NCI-H2227 (cell line): Measurements from ENCODE around the gene NRAP.
A peak's percentile ranks its signal among the peaks of the same experiment; 100 is the strongest.

Experiments used
- DNase-seq: peaks from one replicate; lab custom pipeline; 2025; ENCODE audit not compliant: unreplicated experiment; lab: John Stamatoyannopoulos, UW

Gene NRAP

DNA sequence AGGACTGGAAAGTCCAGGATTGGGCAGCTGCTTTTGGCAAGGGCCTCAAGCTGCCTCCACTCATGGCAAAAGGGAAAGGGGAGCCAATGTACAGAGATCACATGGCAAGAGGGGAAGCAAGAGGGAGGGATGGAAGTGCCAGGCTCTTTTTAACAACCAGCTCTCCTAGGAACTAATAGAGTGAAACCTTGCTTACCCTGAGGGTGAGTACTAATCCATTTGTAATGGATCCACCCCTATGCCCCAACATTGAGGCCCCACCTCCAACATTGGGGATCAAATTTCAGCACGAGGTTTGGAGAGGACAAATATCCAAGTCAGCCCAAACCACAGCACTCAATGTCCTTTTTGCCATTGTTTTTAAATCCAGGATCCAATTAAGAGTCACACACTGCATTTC lies 98.5 kb downstream of the NRAP start:
- DNase-seq: no peak

DNA sequence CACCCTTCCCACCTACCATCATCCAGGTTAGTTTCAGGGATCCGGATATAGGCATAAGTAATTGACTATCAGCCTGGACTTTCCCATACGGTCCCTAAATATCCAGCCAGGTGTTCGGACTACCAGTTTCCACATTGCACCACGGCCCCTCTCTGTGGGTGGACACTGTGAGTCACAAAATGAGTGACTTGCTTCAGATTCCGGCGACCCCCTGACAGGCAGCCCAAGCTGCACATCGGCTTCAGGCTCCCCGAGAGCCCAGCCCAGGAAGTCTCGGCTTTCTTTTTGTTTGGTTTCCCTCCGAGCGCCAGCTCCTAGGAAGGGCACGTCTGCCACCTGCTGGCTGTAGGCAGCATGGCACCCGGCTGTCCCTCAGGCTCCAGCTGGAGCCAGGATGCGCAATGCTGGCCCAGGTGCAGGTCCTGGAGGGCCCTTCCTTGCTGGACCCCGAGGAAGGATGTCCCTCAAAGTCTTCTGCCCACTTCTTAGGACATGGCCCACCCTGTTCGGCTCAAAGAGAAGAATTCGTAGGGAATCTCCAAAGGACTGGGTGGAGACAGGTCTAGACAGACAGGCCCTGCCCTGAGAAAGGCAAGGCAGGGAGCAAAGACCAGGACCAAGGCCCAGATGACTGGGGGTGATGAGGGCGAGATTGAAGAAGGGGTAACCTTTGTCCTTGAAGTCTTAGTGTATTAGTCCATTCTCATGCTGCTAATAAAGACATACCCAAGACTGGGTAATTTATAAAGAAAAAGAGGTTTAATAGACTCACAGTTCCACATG lies 100.3 kb downstream of the NRAP start:
- DNase-seq: peak; percentile 80

DNA sequence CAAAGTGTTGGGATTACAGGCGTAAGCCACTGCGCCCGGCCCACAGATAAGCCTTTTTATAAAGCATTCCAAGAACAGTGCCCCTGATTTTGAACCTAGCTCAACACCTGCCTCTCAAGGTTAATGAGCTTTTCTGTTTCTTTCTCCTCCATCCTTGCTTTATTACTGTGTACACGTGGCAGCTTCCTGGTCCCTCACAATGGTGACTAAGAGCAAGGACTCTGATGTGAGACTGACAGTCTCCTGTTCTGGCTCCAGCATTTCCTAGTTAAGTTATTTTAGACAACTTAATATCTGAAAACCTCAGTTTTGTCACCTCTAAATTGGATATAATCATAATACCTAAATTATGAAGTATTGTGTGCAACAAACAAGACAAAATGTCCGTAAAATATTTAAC lies 101.1 kb downstream of the NRAP start:
- DNase-seq: no peak

DNA sequence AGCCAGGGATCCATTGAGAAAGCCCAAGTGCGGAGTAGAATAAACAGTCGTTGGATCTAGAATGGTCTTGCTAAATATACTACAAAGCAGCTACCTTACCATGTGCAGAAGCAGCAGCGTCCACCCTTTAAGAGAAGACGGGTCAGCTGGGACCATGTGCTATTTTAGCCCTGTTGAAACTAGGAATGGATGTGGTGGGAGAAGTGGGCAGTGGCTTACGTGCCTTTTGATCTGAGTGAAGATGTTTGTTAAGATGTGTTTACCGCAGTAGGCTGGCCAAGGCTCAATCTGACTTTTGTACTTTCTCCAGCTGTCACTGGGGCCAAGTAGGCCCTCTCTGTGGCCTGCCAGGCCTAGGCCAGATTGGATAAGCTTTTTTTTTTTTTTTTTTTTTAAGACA lies 101.8 kb downstream of the NRAP start:
- no peak for DNase-seq

DNA sequence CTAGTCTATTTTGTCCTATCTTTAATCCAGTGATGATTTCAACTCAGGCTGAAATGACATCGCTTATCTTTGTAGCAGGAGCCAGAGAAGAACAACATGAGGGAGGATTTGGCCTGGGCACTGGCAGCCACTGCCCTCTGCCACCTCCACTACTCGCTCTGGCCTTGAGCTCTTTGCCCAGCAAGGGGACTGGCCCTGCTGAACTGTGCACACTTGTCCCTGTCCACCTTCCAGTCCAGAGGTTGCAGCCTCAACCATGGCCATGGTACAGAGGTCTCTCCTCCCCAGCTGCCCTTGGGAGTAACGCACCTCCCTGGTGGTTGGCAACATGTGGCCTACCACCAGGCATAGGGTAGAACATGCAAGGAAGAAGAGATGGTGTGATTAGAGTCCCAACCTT lies 102.6 kb downstream of the NRAP start:
- no peak for DNase-seq

GRCh38 chr10:113560071-113560470 lies 103.8 kb downstream of the NRAP start:
- DNase-seq: no peak

DNA sequence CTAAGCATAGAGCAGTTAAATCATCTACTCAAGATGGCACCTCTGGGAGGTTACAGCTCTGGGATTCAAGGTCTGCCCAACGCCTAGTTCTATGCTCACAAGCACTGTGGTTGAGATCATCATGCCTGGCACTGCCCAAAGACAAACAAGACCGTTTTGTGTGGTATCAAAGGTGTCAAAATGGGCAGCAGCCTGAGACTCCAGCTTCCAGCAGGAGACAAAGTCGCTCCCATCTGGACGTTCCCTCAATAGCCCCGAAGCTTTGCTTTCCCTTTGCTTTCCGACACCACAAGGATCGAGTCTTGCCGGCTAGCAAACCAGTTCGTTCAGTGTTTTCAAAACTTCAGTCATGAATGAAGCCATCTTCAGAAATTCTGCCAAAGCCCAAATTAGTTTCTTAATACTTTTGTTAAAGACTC lies 105.9 kb downstream of the NRAP start:
- no peak for DNase-seq

DNA sequence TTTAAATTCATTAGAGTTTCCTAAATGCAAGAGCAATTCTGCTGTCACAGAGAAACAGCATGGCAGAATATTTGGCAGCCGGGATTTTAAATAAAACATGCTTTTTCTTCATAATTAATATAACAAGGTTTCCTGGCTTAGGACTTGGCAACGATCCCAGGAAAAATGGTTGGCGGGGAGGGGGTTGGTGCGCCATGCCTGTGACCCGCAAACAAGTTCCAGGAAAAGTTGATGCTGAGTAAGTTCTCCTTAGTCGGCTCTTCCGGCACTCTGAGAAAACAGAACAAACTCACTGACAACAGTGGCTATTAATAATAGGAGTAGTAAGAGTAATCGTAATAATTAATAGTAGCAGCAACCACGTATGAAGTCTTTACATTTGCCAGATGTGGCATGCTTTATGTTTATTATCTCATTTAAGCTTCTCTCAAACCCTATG lies 106.4 kb downstream of the NRAP start:
- DNase-seq: peak; percentile 3

- DNase-seq: no peak
Observed at GRCh38 chr10:113555751-113556150, 108.1 kb downstream of the NRAP start.

DNA sequence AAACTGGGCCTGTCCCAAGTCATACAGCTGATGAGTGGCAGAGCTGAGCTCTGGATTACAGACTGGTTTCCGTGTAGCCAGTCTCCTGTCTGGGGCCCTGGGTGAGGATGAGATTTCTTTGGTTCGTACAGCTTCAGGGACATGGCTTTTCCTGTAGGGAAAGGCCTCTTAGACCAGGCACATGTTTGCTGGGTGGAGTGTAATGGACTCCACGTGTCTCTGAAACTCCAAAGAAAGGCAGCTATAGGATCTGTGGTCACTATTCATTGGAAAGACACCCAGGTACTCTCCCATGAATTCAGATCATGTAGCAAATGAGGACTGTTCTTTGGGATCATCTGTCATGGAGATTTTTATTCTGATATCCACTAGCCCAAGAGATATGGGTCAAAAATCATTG lies 108.6 kb downstream of the NRAP start:
- DNase-seq: no peak

- DNase-seq: no peak
Observed at GRCh38 chr10:113554214-113554613, 109.6 kb downstream of the NRAP start.

DNA sequence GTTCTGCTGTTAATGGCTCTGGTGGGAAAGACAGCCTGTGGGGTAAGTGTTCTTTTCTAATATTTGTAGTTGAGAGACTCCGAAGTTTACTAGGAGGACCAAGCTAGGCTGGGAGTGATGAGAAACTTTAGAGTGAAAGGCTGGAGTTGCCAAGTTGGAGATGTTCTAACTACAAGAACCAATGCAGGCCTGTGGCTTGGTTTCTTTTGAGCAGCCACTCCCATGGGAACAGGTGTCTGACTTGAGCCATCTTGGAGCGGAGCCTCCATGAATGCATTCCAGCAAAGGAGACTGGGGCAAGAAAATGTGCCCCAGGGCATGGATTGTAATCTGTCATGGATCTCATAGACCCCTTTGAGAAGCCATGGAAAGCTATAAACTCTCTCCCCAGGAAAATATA lies 110.7 kb downstream of the NRAP start:
- no peak for DNase-seq

- no peak for DNase-seq
Observed at GRCh38 chr10:113552701-113553100, 111.1 kb downstream of the NRAP start, which contains the start of gene HABP2. Gene HABP2 (plus strand): TSS chr10:113553053. CDS start chr10:113553122, 69 bp downstream.

- no peak for DNase-seq
Observed at GRCh38 chr10:113552014-113552413, 111.8 kb downstream of the NRAP start.

GRCh38 chr10:113550365-113550764 lies 113.5 kb downstream of the NRAP start:
- DNase-seq: no peak

- no peak for DNase-seq
Observed at GRCh38 chr10:113549856-113550255, 114.0 kb downstream of the NRAP start.

- no peak for DNase-seq
Observed at GRCh38 chr10:113547426-113547825, 116.4 kb downstream of the NRAP start.

DNA sequence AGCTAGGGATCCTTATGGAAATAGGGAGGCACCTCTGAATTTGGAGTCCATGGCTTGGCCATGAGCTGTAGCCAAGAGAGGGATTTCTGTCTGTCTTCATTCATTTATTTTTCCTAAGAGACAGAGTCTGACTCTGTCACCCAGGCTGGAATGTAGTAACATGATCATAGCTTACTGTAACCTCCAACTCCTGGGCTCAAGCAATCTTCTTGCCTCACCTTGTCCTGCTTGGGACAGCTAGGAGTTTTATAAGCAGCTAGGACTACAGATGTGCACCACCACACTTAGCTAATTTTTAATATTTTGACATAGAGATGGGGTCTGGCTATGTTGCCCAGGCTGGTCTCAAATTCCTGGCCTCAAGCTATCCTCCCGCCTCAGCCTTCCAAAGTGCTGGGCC lies 119.4 kb downstream of the NRAP start:
- no peak for DNase-seq

GRCh38 chr10:113543107-113543955 lies 120.5 kb downstream of the NRAP start:
- DNase-seq: no peak

DNA sequence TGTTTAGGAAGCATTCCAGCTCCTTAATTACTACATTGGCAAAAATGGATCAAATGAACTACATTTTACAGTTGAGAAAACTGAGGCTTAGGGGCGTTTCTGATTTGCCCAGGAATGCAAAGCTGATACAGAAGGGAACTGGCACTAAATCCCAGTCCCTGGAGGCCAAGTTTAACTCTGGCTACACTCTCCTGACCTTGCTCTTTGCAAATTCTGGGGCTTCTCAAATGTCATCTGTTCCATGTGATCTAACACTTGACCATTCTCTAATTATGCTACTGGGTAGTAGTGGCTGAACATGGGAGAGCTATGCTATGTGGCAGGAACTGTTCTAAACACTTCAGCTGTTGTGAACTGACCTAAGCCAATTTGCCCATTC lies 122.3 kb downstream of the NRAP start:
- DNase-seq: no peak

- DNase-seq: no peak
Observed at GRCh38 chr10:113540845-113541548, 122.8 kb downstream of the NRAP start.

- DNase-seq: no peak
Observed at GRCh38 chr10:113539789-113540188, 124.1 kb downstream of the NRAP start.
